SK-N-SH treated with all-trans-retinoic acid at 6 μM for 48 hours (cell line): ENCODE data around the gene SEMA6D.

ENCODE experiments used
- ATAC-seq: fragments of 200-7000 bp; cut with Tn5 transposase; 3 replicates; pipeline ENCODE4 v1.9.1; 2020; ENCODE audit warnings: mild to moderate bottlenecking, moderate library complexity
- ARNTL ChIP-seq: fragments of 450-650 bp; formaldehyde crosslinking; IDR thresholded peaks from 2 replicates; pipeline ENCODE4 v1.5.0; 2020; ENCODE audit warnings: low read depth, mild to moderate bottlenecking, moderate library complexity, borderline replicate concordance
- BACH2 ChIP-seq: fragments of 250-450 bp; sonication (Bioruptor Pico); IDR thresholded peaks from 2 replicates; pipeline ENCODE4 v1.9.0; 2021; ENCODE audit warnings: mild to moderate bottlenecking, borderline replicate concordance
- CSDC2 ChIP-seq: fragments of 250-450 bp; sonication (Bioruptor Pico); IDR thresholded peaks from 2 replicates; pipeline ENCODE4 v1.5.0; 2020; ENCODE audit warnings: mild to moderate bottlenecking, moderate library complexity
- ESRRG ChIP-seq: fragments of 250-450 bp; sonication (Bioruptor Pico); IDR thresholded peaks from 2 replicates; pipeline ENCODE4 v1.6.1; 2021; ENCODE audit warnings: mild to moderate bottlenecking
- GLIS3 ChIP-seq: fragments of 250-450 bp; sonication (Bioruptor Pico); IDR thresholded peaks from 2 replicates; pipeline ENCODE4 v1.5.0; 2020; ENCODE audit warnings: mild to moderate bottlenecking, moderate library complexity
- ISL1 ChIP-seq: fragments of 250-450 bp; sonication (Bioruptor Pico); IDR thresholded peaks from 2 replicates; pipeline ENCODE4 v2.1.2; 2022; ENCODE audit warnings: mild to moderate bottlenecking, moderate library complexity
- OSR1 ChIP-seq: fragments of 250-450 bp; sonication (Bioruptor Pico); IDR thresholded peaks from 2 replicates; pipeline ENCODE4 v1.8.0; 2022; ENCODE audit warnings: moderate library complexity, mild to moderate bottlenecking, inconsistent platforms
- PATZ1 ChIP-seq: fragments of 250-450 bp; sonication (Bioruptor Pico); IDR thresholded peaks from 2 replicates; pipeline ENCODE4 v1.8.0; 2020; ENCODE audit warnings: mild to moderate bottlenecking, moderate library complexity, borderline replicate concordance
- PPARA ChIP-seq: fragments of 250-450 bp; sonication (Bioruptor Pico); IDR thresholded peaks from 2 replicates; pipeline ENCODE4 v1.5.0; 2020; ENCODE audit warnings: mild to moderate bottlenecking, borderline replicate concordance
- RARB ChIP-seq: fragments of 250-450 bp; sonication (Bioruptor Pico); IDR thresholded peaks from 2 replicates; pipeline ENCODE4 v1.8.0; 2021; ENCODE audit warnings: mild to moderate bottlenecking, moderate library complexity
- SNAI2 ChIP-seq: fragments of 250-450 bp; sonication (Bioruptor Pico); IDR thresholded peaks from 2 replicates; pipeline ENCODE4 v1.5.0; 2020; ENCODE audit warnings: mild to moderate bottlenecking, moderate library complexity
- TCF4 ChIP-seq: fragments of 250-450 bp; sonication (Bioruptor Pico); IDR thresholded peaks from 2 replicates; pipeline ENCODE4 v1.8.0; 2021; ENCODE audit warnings: mild to moderate bottlenecking, moderate library complexity, borderline replicate concordance
- TOX ChIP-seq: fragments of 250-450 bp; sonication (Bioruptor Pico); IDR thresholded peaks from 2 replicates; pipeline ENCODE4 v1.8.0; 2021; ENCODE audit warnings: mild to moderate bottlenecking, moderate library complexity, borderline replicate concordance
- TSHZ2 ChIP-seq: fragments of 250-450 bp; sonication (Bioruptor Pico); IDR thresholded peaks from 2 replicates; pipeline ENCODE4 v1.5.0; 2020; ENCODE audit warnings: mild to moderate bottlenecking, moderate library complexity
- ZC3H10 ChIP-seq: fragments of 250-450 bp; sonication (Bioruptor Pico); IDR thresholded peaks from 2 replicates; pipeline ENCODE4 v1.5.1; 2021; ENCODE audit warnings: mild to moderate bottlenecking, moderate library complexity
- ZFP3 ChIP-seq: fragments of 250-450 bp; sonication (Bioruptor Pico); IDR thresholded peaks from 2 replicates; pipeline ENCODE4 v1.5.0; 2020; ENCODE audit warnings: mild to moderate bottlenecking, moderate library complexity
- ZFP30 ChIP-seq: fragments of 450-650 bp; formaldehyde crosslinking; IDR thresholded peaks from 2 replicates; pipeline ENCODE4 v1.5.0; 2022; ENCODE audit warnings: mild to moderate bottlenecking, moderate library complexity
- ZNF70 ChIP-seq: fragments of 450-650 bp; formaldehyde crosslinking; IDR thresholded peaks from 2 replicates; pipeline ENCODE4 v1.5.0; 2020; ENCODE audit warnings: mild to moderate bottlenecking, moderate library complexity
- ZNF8 ChIP-seq: fragments of 450-650 bp; formaldehyde crosslinking; IDR thresholded peaks from 2 replicates; pipeline ENCODE4 v1.5.0; 2020; ENCODE audit warnings: mild to moderate bottlenecking, moderate library complexity
- TF ChIP-seq, protein P1 (sequence below): fragments of 250-450 bp; sonication (Bioruptor Pico); IDR thresholded peaks from 2 replicates; pipeline ENCODE4 v1.5.1; 2021; ENCODE audit warnings: mild to moderate bottlenecking, moderate library complexity
- TF ChIP-seq, protein P2 (sequence below): fragments of 250-450 bp; sonication (Bioruptor Pico); IDR thresholded peaks from 2 replicates; pipeline ENCODE4 v1.8.0; 2021; ENCODE audit warnings: low read depth, mild to moderate bottlenecking, moderate library complexity, borderline replicate concordance

SEMA6D gene

GRCh38 chr15:47724346-47724745, 7.0 kb downstream of the SEMA6D start:
- no peak for ATAC-seq
- TF ChIP-seq ARNTL (CRISPR knock-in tag) (no peak), TCF4 (CRISPR knock-in tag) (no peak), TSHZ2 (CRISPR knock-in tag) (no peak)
- TF ChIP-seq, all 23 proteins: peak for 0

GRCh38 chr15:47725051-47725450, 7.7 kb downstream of the SEMA6D start:
- ATAC-seq = no peak
- TF ChIP-seq PPARA (CRISPR knock-in tag) (no peak), BACH2 (no peak), OSR1 (CRISPR knock-in tag) (no peak), ZNF8 (CRISPR knock-in tag) (no peak)
- TF ChIP-seq, protein P1, sequence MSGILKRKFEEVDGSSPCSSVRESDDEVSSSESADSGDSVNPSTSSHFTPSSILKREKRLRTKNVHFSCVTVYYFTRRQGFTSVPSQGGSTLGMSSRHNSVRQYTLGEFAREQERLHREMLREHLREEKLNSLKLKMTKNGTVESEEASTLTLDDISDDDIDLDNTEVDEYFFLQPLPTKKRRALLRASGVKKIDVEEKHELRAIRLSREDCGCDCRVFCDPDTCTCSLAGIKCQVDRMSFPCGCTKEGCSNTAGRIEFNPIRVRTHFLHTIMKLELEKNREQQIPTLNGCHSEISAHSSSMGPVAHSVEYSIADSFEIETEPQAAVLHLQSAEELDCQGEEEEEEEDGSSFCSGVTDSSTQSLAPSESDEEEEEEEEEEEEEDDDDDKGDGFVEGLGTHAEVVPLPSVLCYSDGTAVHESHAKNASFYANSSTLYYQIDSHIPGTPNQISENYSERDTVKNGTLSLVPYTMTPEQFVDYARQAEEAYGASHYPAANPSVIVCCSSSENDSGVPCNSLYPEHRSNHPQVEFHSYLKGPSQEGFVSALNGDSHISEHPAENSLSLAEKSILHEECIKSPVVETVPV (CRISPR knock-in tag) = no peak

- TF ChIP-seq ZFP30 (no peak), ZFP3 (CRISPR knock-in tag) (no peak), ZC3H10 (no peak), BACH2 (no peak), OSR1 (CRISPR knock-in tag) (no peak), ZNF8 (CRISPR knock-in tag) (no peak)
- TF ChIP-seq, protein P2, sequence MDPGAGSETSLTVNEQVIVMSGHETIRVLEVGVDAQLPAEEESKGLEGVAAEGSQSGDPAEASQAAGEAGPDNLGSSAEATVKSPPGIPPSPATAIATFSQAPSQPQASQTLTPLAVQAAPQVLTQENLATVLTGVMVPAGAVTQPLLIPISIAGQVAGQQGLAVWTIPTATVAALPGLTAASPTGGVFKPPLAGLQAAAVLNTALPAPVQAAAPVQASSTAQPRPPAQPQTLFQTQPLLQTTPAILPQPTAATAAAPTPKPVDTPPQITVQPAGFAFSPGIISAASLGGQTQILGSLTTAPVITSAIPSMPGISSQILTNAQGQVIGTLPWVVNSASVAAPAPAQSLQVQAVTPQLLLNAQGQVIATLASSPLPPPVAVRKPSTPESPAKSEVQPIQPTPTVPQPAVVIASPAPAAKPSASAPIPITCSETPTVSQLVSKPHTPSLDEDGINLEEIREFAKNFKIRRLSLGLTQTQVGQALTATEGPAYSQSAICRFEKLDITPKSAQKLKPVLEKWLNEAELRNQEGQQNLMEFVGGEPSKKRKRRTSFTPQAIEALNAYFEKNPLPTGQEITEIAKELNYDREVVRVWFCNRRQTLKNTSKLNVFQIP = no peak
- ATAC-seq = no peak
Observed at GRCh38 chr15:47725906-47726305, 8.6 kb downstream of the SEMA6D start.

DNA sequence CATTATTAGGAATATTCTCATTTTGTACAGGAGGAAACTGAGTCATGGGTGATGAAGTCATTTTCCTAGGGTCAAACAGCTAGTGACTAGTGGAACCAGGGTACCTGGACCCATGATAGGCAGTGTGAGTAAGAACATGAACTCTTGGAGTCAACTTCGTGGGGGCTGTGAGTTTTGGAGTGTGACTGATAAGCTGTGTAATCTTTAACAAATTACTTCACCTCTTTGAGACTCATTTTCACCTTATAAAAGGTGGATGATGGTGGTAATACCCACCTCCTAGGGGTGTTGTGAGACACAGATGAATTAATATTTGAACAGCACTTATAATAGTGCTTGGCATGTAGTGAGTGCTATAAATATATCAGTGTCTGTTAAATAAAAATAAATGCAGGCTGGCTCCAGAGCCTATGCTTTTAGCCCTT, 9.1 kb downstream of the SEMA6D start:
- no peak for ATAC-seq
- TF ChIP-seq, protein P1 (CRISPR knock-in tag) = no peak
- TF ChIP-seq ARNTL (CRISPR knock-in tag) (no peak), CSDC2 (no peak), ZNF70 (CRISPR knock-in tag) (no peak), TCF4 (CRISPR knock-in tag) (no peak), GLIS3 (CRISPR knock-in tag) (no peak), TOX (CRISPR knock-in tag) (no peak), SNAI2 (CRISPR knock-in tag) (no peak), BACH2 (no peak), ISL1 (CRISPR knock-in tag) (no peak), OSR1 (CRISPR knock-in tag) (no peak)

GRCh38 chr15:47727137-47727536, 9.8 kb downstream of the SEMA6D start:
- no peak for ATAC-seq
- TF ChIP-seq GLIS3 (CRISPR knock-in tag) = no peak
- no peak for TF ChIP-seq ZFP30
- no peak for TF ChIP-seq ISL1 (CRISPR knock-in tag)
- TF ChIP-seq TCF4 (CRISPR knock-in tag) = no peak
- TF ChIP-seq TOX (CRISPR knock-in tag) = no peak
- TF ChIP-seq ESRRG (CRISPR knock-in tag) = no peak
- TF ChIP-seq, protein P2 = no peak
- TF ChIP-seq, protein P1 (CRISPR knock-in tag) = no peak
- no peak for TF ChIP-seq ARNTL (CRISPR knock-in tag)
- no peak for TF ChIP-seq OSR1 (CRISPR knock-in tag)
- TF ChIP-seq PATZ1 (CRISPR knock-in tag) = no peak
- TF ChIP-seq BACH2 = no peak
- no peak for TF ChIP-seq ZC3H10
- no peak for TF ChIP-seq RARB (CRISPR knock-in tag)
- TF ChIP-seq SNAI2 (CRISPR knock-in tag) = no peak
